ENCODE results near the gene IQSEC3.
A peak's percentile ranks its signal among the peaks of the same experiment; 100 is the strongest.

Gene IQSEC3

GRCh38 chr12:203074-203461 is 136.5 kb downstream of the IQSEC3 start:
- Histone ChIP-seq H3K4me1 (peaks cover 5% of the 10 kb centered on the region; the same call in 1 of the 2 replicates), H3K27me3 (ENCODE audit: low read depth) (no peaks in the 10 kb centered on the region), H3K4me3 (peak overlapping the region; percentile 33), H3K9me3 (no peaks in the 10 kb centered on the region), H3K36me3 (replicated peaks) (no peaks in the 10 kb centered on the region)
- DNase-seq (ENCODE audit: low spot score in 2 of 2), result no peak
- in situ Hi-C loops (cut with MboI; ENCODE audit: low sequenced_read_pairs), result no loop called here

GRCh38 chr12:203462-204260 is 137.1 kb downstream of the IQSEC3 start:
- Histone ChIP-seq H3K4me3 (peak overlapping the region; percentile 33), H3K36me3 (replicated peaks) (no peaks in the 10 kb centered on the region), H3K27me3 (ENCODE audit: low read depth) (no peaks in the 10 kb centered on the region), H3K9me3 (no peaks in the 10 kb centered on the region), H3K4me1 (peaks cover 5% of the 10 kb centered on the region; the same call in 1 of the 2 replicates)
- peak; percentile 63 to 75 for DNase-seq (ENCODE audit: low spot score in 2 of 2)
- in situ Hi-C loops (cut with MboI; ENCODE audit: low sequenced_read_pairs), result no loop called here

- Histone ChIP-seq H3K4me3 (peak overlapping the region; percentile 33), H3K36me3 (replicated peaks) (no peaks in the 10 kb centered on the region), H3K9me3 (no peaks in the 10 kb centered on the region), H3K27me3 (ENCODE audit: low read depth) (no peaks in the 10 kb centered on the region), H3K4me1 (peaks cover 5% of the 10 kb centered on the region; the same call in 1 of the 2 replicates)
- DNase-seq (ENCODE audit: low spot score in 2 of 2), result no peak
- in situ Hi-C loops (cut with MboI; ENCODE audit: low sequenced_read_pairs), result no loop called here
These were observed 137.7 kb downstream of the IQSEC3 start for GRCh38 chr12:204261-204678.

- DNase-seq (ENCODE audit: low spot score in 2 of 2), result no peak
- H3K27me3 ChIP-seq (ENCODE audit: low read depth), result no peaks in the 10 kb centered on the region
- no peaks in the 10 kb centered on the region for H3K9me3 ChIP-seq
- in situ Hi-C loops (cut with MboI; ENCODE audit: low sequenced_read_pairs), result no loop called here
- no peak overlapping the region for H3K4me3 ChIP-seq
- peaks cover 5% of the 10 kb centered on the region; the same call in 1 of the 2 replicates for H3K4me1 ChIP-seq
- H3K36me3 ChIP-seq (replicated peaks), result no peaks in the 10 kb centered on the region
These were observed 138.5 kb downstream of the IQSEC3 start for GRCh38 chr12:205026-205425.

GRCh38 chr12:206746-207440 is 140.3 kb downstream of the IQSEC3 start:
- Histone ChIP-seq H3K36me3 (replicated peaks) (no peaks in the 10 kb centered on the region), H3K4me1 (peaks cover 5% of the 10 kb centered on the region; the same call in 1 of the 2 replicates), H3K27me3 (ENCODE audit: low read depth) (no peaks in the 10 kb centered on the region), H3K4me3 (no peak overlapping the region), H3K9me3 (no peaks in the 10 kb centered on the region)
- no peak for DNase-seq (ENCODE audit: low spot score in 2 of 2)
- in situ Hi-C loops (cut with MboI; ENCODE audit: low sequenced_read_pairs), result no loop called here

GRCh38 chr12:207804-208203 is 141.2 kb downstream of the IQSEC3 start:
- Histone ChIP-seq H3K4me3 (no peak overlapping the region), H3K36me3 (replicated peaks) (no peaks in the 10 kb centered on the region), H3K4me1 (peaks cover 5% of the 10 kb centered on the region; the same call in 1 of the 2 replicates), H3K27me3 (ENCODE audit: low read depth) (no peaks in the 10 kb centered on the region; the same call in 1 of the 2 replicates), H3K9me3 (no peaks in the 10 kb centered on the region)
- DNase-seq (ENCODE audit: low spot score in 2 of 2), result no peak
- in situ Hi-C loops (cut with MboI; ENCODE audit: low sequenced_read_pairs), result no loop called here

- Histone ChIP-seq H3K4me1 (peaks cover 4% of the 10 kb centered on the region; the same call in 1 of the 2 replicates), H3K27me3 (ENCODE audit: low read depth) (peaks cover 8% of the 10 kb centered on the region), H3K9me3 (no peaks in the 10 kb centered on the region), H3K4me3 (no peak overlapping the region), H3K36me3 (replicated peaks) (no peaks in the 10 kb centered on the region)
- no peak for DNase-seq (ENCODE audit: low spot score in 2 of 2)
- in situ Hi-C loops (cut with MboI; ENCODE audit: low sequenced_read_pairs), result no loop called here
These were observed 142.2 kb downstream of the IQSEC3 start for GRCh38 chr12:208813-209212.

GRCh38 chr12:209246-209645 is 142.7 kb downstream of the IQSEC3 start:
- in situ Hi-C loops (cut with MboI; ENCODE audit: low sequenced_read_pairs), result no loop called here
- H3K4me1 ChIP-seq, result no peaks in the 10 kb centered on the region
- DNase-seq (ENCODE audit: low spot score in 2 of 2), result no peak
- no peaks in the 10 kb centered on the region for H3K9me3 ChIP-seq
- H3K36me3 ChIP-seq (replicated peaks), result no peaks in the 10 kb centered on the region
- H3K4me3 ChIP-seq, result no peak overlapping the region
- peaks cover 8% of the 10 kb centered on the region for H3K27me3 ChIP-seq (ENCODE audit: low read depth)

GRCh38 chr12:209851-210250 is 143.3 kb downstream of the IQSEC3 start:
- DNase-seq (ENCODE audit: low spot score in 2 of 2), result no peak
- H3K27me3 ChIP-seq (ENCODE audit: low read depth), result peaks cover 8% of the 10 kb centered on the region

GRCh38 chr12:210277-211141 is 143.9 kb downstream of the IQSEC3 start:
- Histone ChIP-seq H3K4me3 (no peak overlapping the region), H3K4me1 (no peaks in the 10 kb centered on the region), H3K36me3 (replicated peaks) (no peaks in the 10 kb centered on the region), H3K9me3 (no peaks in the 10 kb centered on the region), H3K27me3 (ENCODE audit: low read depth) (peaks cover 11% of the 10 kb centered on the region)
- in situ Hi-C loops (cut with MboI; ENCODE audit: low sequenced_read_pairs), result no loop called here
- no peak for DNase-seq (ENCODE audit: low spot score in 2 of 2)

More at GRCh38 chr12:209851-210250, 143.3 kb downstream of the IQSEC3 start:
- H3K4me3 ChIP-seq, result no peak overlapping the region
- H3K4me1 ChIP-seq, result no peaks in the 10 kb centered on the region
- no peaks in the 10 kb centered on the region for H3K36me3 ChIP-seq (replicated peaks)
- in situ Hi-C loops (cut with MboI; ENCODE audit: low sequenced_read_pairs), result no loop called here
- H3K9me3 ChIP-seq, result no peaks in the 10 kb centered on the region

- Histone ChIP-seq H3K4me1 (no peaks in the 10 kb centered on the region), H3K27me3 (ENCODE audit: low read depth) (peaks cover 12% of the 10 kb centered on the region), H3K9me3 (no peaks in the 10 kb centered on the region), H3K4me3 (no peak overlapping the region), H3K36me3 (replicated peaks) (no peaks in the 10 kb centered on the region)
- DNase-seq (ENCODE audit: low spot score in 2 of 2), result no peak
- in situ Hi-C loops (cut with MboI; ENCODE audit: low sequenced_read_pairs), result no loop called here
These were observed 144.5 kb downstream of the IQSEC3 start for GRCh38 chr12:211142-211465.

GRCh38 chr12:211639-212414 is 145.3 kb downstream of the IQSEC3 start:
- Histone ChIP-seq H3K4me1 (no peaks in the 10 kb centered on the region), H3K27me3 (ENCODE audit: low read depth) (peaks cover 12% of the 10 kb centered on the region), H3K4me3 (no peak overlapping the region), H3K36me3 (replicated peaks) (no peaks in the 10 kb centered on the region), H3K9me3 (no peaks in the 10 kb centered on the region)
- no peak for DNase-seq (ENCODE audit: low spot score in 2 of 2)
- in situ Hi-C loops (cut with MboI; ENCODE audit: low sequenced_read_pairs), result no loop called here

- H3K4me1 ChIP-seq, result no peaks in the 10 kb centered on the region
- in situ Hi-C loops (cut with MboI; ENCODE audit: low sequenced_read_pairs), result no loop called here
These were observed 145.8 kb downstream of the IQSEC3 start for GRCh38 chr12:212415-212714.

More at GRCh38 chr12:212415-212714, 145.8 kb downstream of the IQSEC3 start:
- H3K4me3 ChIP-seq, result no peak overlapping the region
- peaks cover 12% of the 10 kb centered on the region for H3K27me3 ChIP-seq (ENCODE audit: low read depth)
- no peak for DNase-seq (ENCODE audit: low spot score in 2 of 2)
- H3K36me3 ChIP-seq (replicated peaks), result no peaks in the 10 kb centered on the region
- no peaks in the 10 kb centered on the region for H3K9me3 ChIP-seq

Measured in HAP-1 (cell line).